Neural cell (in vitro differentiated cells): ENCODE measurements around the gene MSH4. TPM values are rescaled to one million over a fixed set of nuclear protein-coding genes. Genes with fewer than 3 reads are reported as not detected.
"Not testable (repeated sequence)": the region's sequence is repeated elsewhere in the genome, so short reads cannot be mapped to it uniquely, and the experiment has no call there.

Experiments
- H2AFZ ChIP-seq: fragments of 200-600, 300-800 bp; sonication (generic), shearing (Covaris generic); 2 replicates; pipeline ENCODE4 v1.6.0; 2014; ENCODE audit warnings: low read depth, mild to moderate bottlenecking, antibody characterized with exemption, low read length, moderate library complexity
- H3F3A ChIP-seq: fragments of 200-600 bp; shearing (Covaris generic); 2 replicates; pipeline ENCODE4 v1.6.1; 2016; ENCODE audit warnings: mild to moderate bottlenecking, moderate library complexity, mixed read lengths, antibody characterized with exemption, low read length; ENCODE audit not compliant: insufficient read depth, poor library complexity, severe bottlenecking
- H3K27ac ChIP-seq: fragments of 200-600, 300-800 bp; sonication (generic), shearing (Covaris generic); 2 replicates; pipeline ENCODE4 v1.5.1; 2014; ENCODE audit warnings: mild to moderate bottlenecking, low read length, moderate library complexity
- H3K27me3 ChIP-seq: fragments of 300-800, 200-600 bp; sonication (generic), shearing (Covaris generic); 2 replicates; pipeline ENCODE4 v1.6.0; 2014; ENCODE audit warnings: mild to moderate bottlenecking, low read depth, low read length, moderate library complexity; ENCODE audit not compliant: insufficient read depth
- H3K36me3 ChIP-seq: fragments of 300-800, 200-600 bp; sonication (generic), shearing (Covaris generic); 2 replicates; pipeline ENCODE4 v1.5.1; 2014; ENCODE audit warnings: mild to moderate bottlenecking, antibody characterized with exemption, low read length, moderate library complexity; ENCODE audit not compliant: insufficient read depth
- H3K4me2 ChIP-seq: fragments of 300-800, 200-600 bp; sonication (generic), shearing (Covaris generic); 2 replicates; pipeline ENCODE4 v1.6.0; 2014; ENCODE audit warnings: mild to moderate bottlenecking, low read length
- H3K4me3 ChIP-seq: fragments of 300-800, 200-600 bp; sonication (generic), shearing (Covaris generic); 2 replicates; pipeline ENCODE4 v1.5.1; 2014; ENCODE audit warnings: mild to moderate bottlenecking, low read length, moderate library complexity
- H3K79me2 ChIP-seq: fragments of 200-600 bp; shearing (Covaris generic); replicated peaks from 2 replicates; pipeline ENCODE4 v1.6.0; 2014; ENCODE audit warnings: mild to moderate bottlenecking, low read length, moderate library complexity; ENCODE audit not compliant: insufficient read depth
- H3K9ac ChIP-seq: fragments of 300-800, 200-600 bp; sonication (generic), shearing (Covaris generic); 2 replicates; pipeline ENCODE4 v1.6.1; 2016; ENCODE audit warnings: mild to moderate bottlenecking, low read length, mixed read lengths
- H3K9me2 ChIP-seq: fragments of 200-600 bp; shearing (Covaris generic); 2 replicates; pipeline ENCODE4 v1.6.1; 2016; ENCODE audit warnings: mild to moderate bottlenecking, low read length, mixed read lengths; ENCODE audit not compliant: insufficient read depth
- H3K9me3 ChIP-seq: fragments of 200-600, 300-800 bp; sonication (generic), shearing (Covaris generic); 2 replicates; pipeline ENCODE4 v1.6.1; 2016; ENCODE audit warnings: mild to moderate bottlenecking, mixed run types, low read length, moderate library complexity, mixed read lengths
- H4K20me1 ChIP-seq: fragments of 200-600 bp; shearing (Covaris generic); 2 replicates; pipeline ENCODE4 v1.6.1; 2016; ENCODE audit warnings: mild to moderate bottlenecking, mixed run types; ENCODE audit not compliant: insufficient read depth
- REST ChIP-seq: IDR thresholded peaks from 2 replicates; pipeline ENCODE4 v1.6.1; 2012; ENCODE audit warnings: borderline replicate concordance
- polyA plus RNA-seq: library from polyadenylated mRNA; depleted of rRNA; stranded (reverse); fragments of >200 nt; gene quantifications from 2 replicates; pipeline ENCODE4 v1.2.3, GENCODE V29; 2014

MSH4 gene
- polyA plus RNA-seq, 1 donor from 2014 or later, result 0.43 TPM

DNA sequence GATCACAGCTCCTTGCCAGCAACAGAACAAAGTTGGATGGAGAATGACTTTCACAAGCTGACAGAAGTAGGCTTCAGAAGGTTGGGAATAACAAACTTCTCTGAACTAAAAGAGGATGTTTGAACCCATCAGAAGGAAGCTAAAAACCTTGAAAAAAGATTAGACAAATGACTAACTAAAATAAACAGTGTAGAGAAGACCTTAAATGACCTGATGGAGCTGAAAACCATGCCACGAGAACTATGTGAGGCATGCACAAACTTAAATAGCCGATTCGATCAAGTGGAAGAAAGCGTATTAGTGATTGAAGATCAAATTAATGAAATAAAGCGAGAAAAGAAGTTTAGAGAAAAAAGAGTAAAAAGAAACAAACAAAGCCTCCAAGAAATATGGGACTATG, 18.0 kb upstream of the MSH4 start:
- H3K27me3 ChIP-seq, H3K4me3 ChIP-seq, H2AFZ ChIP-seq, H3K36me3 ChIP-seq, H3K9me2 ChIP-seq, H3K79me2 ChIP-seq, H4K20me1 ChIP-seq, H3K4me2 ChIP-seq, H3F3A ChIP-seq, H3K9ac ChIP-seq, H3K27ac ChIP-seq, H3K9me3 ChIP-seq: not testable (repeated sequence)

- H3K4me2 ChIP-seq, H3K27me3 ChIP-seq, H3K9me3 ChIP-seq, H3F3A ChIP-seq, H3K27ac ChIP-seq, H3K9me2 ChIP-seq, H3K4me3 ChIP-seq, H3K79me2 ChIP-seq, H3K36me3 ChIP-seq, H3K9ac ChIP-seq, H4K20me1 ChIP-seq, H2AFZ ChIP-seq: not testable (repeated sequence)
Observed at GRCh38 chr1:75780183-75780582, 16.5 kb upstream of the MSH4 start.

GRCh38 chr1:75783920-75784319, 12.8 kb upstream of the MSH4 start:
- peaks cover 27% of the 10 kb centered on the region for H3K79me2 ChIP-seq
- not testable (repeated sequence) for H3F3A ChIP-seq

DNA sequence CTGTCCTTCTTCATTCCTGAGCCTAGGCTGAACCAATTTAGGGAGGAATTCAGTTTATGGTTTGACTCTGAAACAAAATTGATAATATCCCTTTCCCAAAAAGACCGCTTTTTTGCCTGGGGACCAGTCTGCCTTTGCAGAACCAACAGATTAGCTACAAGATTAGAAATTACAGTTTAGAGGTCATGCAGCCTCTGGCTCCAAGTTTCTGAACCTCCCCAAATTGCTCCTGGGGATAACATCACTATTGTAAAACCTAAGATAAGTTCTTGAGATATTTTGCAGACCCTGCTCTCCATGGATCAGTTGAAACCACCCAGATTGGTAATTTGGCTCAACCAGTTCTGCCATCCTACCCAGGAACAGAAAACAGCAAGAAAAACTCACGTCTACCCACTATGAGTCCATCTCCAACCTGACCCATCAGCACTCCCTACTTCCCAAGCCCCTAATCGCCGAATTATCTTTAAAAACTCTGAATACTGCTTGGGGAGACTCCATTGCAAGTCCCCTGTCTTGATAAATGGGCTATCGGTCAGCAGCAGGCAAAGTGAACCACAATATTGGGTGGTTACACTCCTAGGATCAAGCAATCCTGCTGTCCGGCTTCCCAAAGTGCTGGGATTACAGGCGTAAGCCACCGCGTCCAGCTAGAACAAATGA, 11.2 kb upstream of the MSH4 start:
- Histone ChIP-seq H3K27me3 (no peaks in the 10 kb centered on the region), H3K4me2 (peak overlapping the region; percentile 96), H3K9me3 (no peaks in the 10 kb centered on the region), H3F3A (no peaks in the 10 kb centered on the region), H4K20me1 (no peaks in the 10 kb centered on the region), H3K27ac (peak overlapping the region; percentile 72), H3K4me3 (peak overlapping the region; percentile 79), H3K36me3 (no peaks in the 10 kb centered on the region), H3K9me2 (no peaks in the 10 kb centered on the region), H2AFZ (peak overlapping the region; percentile 96), H3K9ac (peak overlapping the region; percentile 74), H3K79me2 (peaks cover 41% of the 10 kb centered on the region)
- TF ChIP-seq REST, result no peak

More at GRCh38 chr1:75783920-75784319, 12.8 kb upstream of the MSH4 start:
- not testable (repeated sequence) for H3K27ac ChIP-seq, H3K4me3 ChIP-seq, H3K9me2 ChIP-seq, H4K20me1 ChIP-seq, H2AFZ ChIP-seq, H3K27me3 ChIP-seq, H3K4me2 ChIP-seq, H3K9me3 ChIP-seq, H3K36me3 ChIP-seq, H3K9ac ChIP-seq
